GM12874 (cell line): Measurements from ENCODE around the gene UNC119.

ENCODE experiments used
- CTCF ChIP-seq: IDR thresholded peaks from 2 replicates; pipeline ENCODE4 v1.5.1; 2011; ENCODE audit warnings: low read depth, mild to moderate bottlenecking, control low read depth, low read length, moderate library complexity; ENCODE audit not compliant: insufficient read depth

The UNC119 gene

GRCh38 chr17:28523186-28523585 lies 29.2 kb downstream of the UNC119 start:
- TF ChIP-seq CTCF, result no peak

GRCh38 chr17:28521311-28522085 lies 30.9 kb downstream of the UNC119 start:
- no peak for TF ChIP-seq CTCF

GRCh38 chr17:28520687-28521086 lies 31.7 kb downstream of the UNC119 start:
- no peak for TF ChIP-seq CTCF

GRCh38 chr17:28519236-28519635 lies 33.2 kb downstream of the UNC119 start:
- no peak for TF ChIP-seq CTCF

- TF ChIP-seq CTCF, result no peak
Measured at GRCh38 chr17:28518578-28518977, 33.8 kb downstream of the UNC119 start.

- no peak for TF ChIP-seq CTCF
Measured at GRCh38 chr17:28518132-28518531, 34.3 kb downstream of the UNC119 start.

GRCh38 chr17:28515518-28515917 lies 36.9 kb downstream of the UNC119 start:
- no peak for TF ChIP-seq CTCF
